CD4-positive, alpha-beta T cell treated with Interleukin-12 subunit alpha and Interleukin-12 subunit beta, for 1 hour (primary cell): ENCODE measurements around the gene ZMAT3.
A peak's percentile ranks its signal among the peaks of the same experiment; 100 is the strongest.
"Not testable (repeated sequence)": the region's sequence is repeated elsewhere in the genome, so short reads cannot be mapped to it uniquely, and the experiment has no call there.

Experiments
- DNase-seq: peaks from one replicate; pipeline ENCODE4 v3.0.0-alpha.2; 2020

Gene ZMAT3, protein sequence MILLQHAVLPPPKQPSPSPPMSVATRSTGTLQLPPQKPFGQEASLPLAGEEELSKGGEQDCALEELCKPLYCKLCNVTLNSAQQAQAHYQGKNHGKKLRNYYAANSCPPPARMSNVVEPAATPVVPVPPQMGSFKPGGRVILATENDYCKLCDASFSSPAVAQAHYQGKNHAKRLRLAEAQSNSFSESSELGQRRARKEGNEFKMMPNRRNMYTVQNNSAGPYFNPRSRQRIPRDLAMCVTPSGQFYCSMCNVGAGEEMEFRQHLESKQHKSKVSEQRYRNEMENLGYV

DNA sequence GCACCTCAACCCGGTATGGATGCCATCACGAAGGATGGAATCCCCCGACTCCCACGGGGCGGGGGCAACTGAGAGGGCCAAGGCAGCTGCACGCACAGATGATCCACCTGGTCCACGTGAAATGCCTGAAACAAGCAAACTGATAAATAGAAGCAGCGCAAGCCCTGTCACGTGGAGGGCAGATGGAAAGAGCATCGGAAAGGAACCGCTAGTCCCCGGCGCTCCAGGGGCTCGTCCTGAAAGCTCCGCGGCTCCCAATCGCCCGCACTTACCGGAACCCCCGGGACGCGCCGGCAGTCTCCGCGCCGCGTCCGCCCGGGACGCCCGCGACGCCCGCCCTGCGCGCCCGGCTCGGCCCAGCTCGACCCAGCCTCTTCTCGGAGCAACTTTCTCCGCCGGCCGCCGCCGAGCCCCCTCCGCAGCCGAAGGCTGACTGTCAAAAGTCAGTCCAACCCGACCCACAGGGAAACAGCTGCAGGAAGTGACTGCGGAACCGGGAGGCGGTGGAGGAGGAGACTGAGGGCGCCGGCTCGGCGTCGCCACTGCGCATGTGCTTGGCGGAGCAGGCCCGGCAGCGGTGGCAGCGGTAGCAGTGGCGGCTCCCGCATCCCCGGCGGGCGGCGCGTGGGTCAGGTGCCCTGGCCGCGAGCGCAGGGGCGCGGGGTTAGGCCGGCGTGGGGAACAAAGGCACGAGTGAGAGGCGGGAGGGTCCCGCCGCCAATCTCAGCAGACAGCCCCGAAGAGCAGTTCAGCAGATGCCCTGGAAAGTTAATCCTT is at the start of gene ZMAT3:
ZMAT3 (minus strand) TSS at position 487 of the 777 bp plus-strand sequence. CDS start 4,057 bp downstream, outside the sequence.
- DNase-seq: peak; percentile 87

DNA sequence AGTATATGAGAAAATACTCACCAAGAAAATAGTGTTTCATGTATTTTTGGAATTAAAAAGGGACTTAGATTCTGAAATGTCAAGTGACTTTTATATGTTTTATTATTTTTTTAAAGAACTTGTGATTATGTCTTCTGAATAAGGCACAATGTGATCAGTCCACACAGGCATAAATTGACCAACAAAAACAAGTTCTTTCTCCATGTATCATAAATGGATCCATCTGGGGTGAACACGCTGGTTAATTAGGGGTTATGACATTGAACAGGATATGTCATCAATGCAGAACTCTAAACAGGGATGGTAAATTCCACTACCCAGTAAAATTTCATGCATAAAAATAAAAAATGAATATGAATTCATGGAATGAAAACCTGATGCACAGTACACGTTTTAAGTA is 45.2 kb upstream of the ZMAT3 start:
- DNase-seq: no peak

DNA sequence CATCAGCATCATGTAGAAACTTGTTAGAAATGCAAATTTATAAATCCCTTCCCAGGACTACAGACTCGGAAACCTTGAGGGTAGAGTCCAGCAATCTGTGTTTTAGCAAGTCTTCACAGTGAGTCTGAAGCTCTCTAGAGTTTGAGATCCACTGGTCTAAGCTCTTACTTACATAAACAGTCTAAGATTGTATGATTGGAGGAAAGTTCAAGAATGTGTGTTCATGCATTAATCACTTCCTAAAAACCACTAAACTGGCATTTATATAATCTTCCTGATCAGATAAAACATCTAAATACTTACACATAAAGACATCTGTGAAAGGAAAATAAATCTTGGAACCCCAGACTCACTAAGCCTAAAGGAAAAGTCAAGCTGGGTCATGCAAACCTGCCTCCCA is 43.8 kb upstream of the ZMAT3 start:
- not testable (repeated sequence) for DNase-seq

DNA sequence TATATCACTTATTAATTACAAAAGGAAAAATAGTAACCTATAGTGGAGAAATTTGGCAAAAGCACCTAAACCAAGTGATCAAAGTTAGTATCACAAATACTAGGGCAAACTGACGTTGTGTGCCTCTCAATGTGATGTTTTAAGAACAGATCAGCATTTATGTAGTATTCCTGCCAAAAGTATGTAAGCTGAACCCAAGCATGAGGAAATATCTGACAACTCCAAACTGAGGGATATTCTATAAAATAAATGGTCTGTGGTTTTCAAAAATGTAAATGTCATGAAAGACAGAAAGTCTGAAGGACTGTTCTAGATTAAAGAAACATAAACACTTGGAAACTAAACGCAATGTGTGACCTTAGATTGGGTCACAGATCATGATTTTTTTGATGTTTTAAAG is 42.3 kb upstream of the ZMAT3 start:
- DNase-seq: no peak

DNA sequence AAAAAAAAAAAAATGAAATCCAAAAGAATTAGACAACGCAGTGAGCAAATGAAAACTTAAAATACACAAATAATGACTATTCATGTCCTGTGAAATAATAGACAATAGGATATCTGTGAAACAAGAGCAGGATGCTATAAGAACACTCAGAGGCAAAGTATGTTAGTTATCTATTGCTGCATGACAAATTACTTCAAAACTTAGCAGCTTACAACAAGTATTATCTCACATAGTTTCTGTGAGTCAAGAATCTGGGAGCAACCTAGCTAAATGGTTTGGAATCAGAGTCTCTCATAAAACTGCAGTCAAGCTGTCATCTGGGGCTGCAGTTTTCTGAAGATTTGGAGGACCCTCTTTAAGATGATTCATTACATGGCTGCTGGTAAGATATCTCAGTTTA is 36.5 kb upstream of the ZMAT3 start:
- DNase-seq: no peak

DNA sequence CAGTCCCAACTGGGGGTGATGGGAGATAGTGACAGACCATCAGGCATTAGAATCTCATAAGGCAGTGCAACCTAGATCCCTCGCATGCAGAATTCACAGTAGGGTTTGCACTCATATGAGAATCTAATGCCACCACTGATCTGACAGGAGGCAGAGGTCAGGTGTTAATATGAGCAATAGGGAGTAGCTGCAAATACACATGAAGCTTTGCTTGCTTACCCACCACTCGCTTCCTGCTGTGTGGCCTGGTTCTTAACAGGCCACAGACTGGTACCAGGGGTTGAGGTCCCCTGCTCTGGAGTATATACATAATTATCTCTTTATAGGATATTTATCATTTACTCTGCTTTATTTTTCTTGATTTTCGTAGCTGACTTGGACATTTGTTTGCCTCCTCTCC is 36.0 kb upstream of the ZMAT3 start:
- no peak for DNase-seq

DNA sequence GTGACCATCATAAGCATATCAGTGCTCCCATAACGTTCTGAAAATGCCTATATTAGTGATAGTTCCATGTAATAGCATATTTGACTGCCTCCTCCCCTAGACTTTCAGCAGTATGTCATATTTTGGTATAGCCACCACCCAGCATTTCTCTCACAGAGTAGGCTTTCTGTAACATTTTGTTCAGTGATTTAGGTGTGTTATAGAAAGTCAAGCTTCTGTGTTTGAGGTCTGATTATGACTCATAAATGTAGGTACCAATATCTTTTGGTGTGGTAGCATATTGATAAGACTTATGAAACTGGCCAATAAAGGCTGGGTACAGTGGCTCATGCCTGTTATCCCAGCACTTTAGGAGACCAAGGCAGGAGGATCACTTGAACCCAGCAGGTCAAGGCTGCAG is 34.3 kb upstream of the ZMAT3 start:
- DNase-seq: no peak

DNA sequence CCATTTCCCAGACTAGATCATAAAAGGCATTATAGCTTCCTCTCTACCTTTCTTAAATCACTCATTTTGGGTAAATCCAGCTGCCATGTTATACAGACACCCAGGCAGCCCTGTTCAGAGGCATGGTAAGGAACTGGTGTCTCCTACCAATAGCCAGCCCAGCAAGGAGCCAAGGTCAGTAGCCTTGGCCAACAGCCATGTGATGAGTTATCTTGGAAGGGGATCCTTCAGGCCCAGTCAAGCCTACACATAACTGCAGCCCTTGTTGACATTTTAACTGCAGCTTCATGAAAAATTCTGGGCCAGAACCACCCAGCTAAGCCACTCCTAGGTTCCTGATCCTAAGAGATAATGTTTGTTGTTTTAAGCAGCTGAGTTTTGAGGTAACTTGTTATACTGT is 29.0 kb upstream of the ZMAT3 start:
- DNase-seq: no peak

DNA sequence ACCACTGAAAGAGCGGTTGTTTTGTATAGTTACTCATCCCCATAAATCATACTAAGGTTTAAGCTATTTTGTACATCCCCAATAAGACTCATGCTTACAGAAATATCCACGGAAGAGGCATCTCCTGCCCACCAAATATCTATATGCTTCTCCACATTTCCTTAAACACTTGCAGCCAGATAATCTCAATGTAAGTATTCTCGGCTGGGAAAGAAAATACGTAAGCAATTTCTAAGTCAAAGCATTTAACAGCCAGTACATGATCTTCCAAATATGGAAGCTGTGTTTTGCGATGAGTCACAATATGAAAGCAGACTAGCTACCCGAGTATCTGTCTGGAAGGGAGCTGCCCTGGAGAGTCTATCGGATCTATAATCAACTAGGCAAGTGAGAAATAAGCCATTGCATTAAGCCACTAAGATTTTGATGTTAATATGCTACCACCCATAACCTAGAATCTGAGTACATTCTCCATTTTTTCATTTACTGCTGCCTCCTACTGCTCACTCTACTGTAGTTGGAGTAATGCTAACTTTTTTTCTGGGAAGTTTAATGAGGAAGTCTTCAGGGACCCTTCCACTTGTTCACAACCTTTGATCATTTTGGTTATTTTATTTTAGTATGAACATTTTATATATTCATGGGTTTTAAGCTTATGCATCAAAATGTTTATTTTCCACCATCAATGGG is 26.9 kb upstream of the ZMAT3 start:
- DNase-seq: no peak

DNA sequence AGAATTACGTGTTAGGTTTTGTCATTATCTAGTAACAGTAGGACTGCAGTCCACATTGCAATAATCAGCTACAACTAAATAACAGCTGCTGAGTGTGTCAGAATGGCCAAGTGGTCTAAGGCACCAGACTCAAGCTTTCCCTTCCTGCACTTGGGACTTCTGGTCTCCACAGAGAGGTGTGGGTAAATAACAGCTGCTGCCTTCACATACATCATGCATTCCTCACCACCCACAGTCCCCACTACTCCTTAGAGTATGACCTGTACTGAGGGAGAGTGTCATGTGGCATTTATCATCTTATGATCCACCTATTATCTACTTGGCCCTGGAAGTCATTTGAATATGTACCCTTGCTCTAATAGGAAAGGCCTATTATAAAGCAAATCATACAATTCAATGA is 22.2 kb upstream of the ZMAT3 start:
- DNase-seq: no peak

DNA sequence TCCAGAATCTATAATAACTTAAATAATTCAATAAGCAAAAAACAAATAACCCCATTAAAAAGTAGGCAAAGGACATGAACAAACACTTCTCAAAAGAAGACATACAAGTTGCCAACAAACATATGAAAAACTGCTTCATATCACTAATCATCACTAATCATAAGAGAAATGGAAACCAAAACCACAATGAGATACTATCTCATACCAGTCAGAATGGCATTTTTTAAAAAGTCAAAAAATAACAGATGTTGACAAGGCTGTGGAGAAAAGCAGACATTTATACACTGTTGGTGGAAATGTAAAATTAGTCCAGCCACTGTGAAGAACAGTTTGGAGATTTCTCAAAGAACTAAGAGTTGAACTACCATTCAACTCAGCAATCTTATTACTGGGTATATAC is 19.5 kb upstream of the ZMAT3 start:
- no peak for DNase-seq

DNA sequence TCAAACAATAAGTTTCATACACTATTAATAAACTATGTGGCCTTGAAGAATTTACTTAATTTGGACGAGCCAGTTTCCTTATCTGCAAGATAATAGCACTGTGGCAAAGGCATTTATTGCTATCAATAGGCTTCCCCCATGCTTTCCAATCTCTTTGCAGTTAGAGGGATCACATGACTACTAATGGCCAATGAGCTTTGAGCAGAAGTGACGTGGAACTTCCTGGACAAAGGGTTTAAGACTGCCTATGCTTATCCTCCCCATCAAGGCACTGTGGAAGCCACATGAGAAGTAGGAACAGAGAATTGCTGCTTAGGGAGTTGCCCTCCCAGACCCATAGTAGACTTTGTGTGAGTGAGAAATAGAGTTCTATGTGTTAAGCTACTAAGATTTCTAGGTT is 16.7 kb upstream of the ZMAT3 start:
- DNase-seq: no peak

DNA sequence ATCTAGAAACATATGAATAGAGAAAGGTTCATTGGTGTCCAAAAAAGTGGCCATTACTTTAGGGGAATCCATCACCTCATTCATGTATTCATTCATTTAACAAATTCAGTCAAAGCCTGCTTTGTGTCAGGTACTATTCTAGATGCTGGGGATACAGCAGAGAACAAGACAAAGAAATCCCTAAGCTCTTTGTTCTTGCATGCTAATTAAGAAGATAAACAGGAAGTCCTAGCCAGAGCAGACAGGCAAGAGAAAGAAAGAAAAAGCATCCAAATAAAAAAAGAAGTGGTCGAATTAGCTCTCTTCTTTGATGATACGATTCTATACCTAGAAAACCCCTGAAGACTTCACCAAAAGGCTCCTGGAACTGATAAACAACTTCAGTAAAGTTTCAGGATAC is 12.4 kb upstream of the ZMAT3 start:
- DNase-seq: no peak

DNA sequence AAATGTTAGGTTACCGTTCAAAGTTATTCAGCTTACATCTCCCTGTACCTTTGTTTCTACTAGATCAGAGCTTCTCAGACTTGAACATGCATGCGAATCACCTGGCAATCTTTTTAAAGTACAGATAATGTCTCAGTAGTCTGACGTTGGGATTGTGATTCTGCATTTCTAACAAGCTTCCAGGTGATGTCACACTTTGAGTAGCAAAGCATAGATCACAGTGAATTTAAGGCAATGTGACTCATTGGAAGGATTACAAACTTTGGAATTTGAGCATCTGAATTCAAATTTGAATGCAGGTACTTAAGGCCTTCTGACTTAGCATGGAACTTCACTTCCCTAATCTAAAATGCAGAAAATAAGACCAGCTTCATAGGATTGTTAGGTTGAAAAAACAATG is 10.8 kb upstream of the ZMAT3 start:
- DNase-seq: no peak

DNA sequence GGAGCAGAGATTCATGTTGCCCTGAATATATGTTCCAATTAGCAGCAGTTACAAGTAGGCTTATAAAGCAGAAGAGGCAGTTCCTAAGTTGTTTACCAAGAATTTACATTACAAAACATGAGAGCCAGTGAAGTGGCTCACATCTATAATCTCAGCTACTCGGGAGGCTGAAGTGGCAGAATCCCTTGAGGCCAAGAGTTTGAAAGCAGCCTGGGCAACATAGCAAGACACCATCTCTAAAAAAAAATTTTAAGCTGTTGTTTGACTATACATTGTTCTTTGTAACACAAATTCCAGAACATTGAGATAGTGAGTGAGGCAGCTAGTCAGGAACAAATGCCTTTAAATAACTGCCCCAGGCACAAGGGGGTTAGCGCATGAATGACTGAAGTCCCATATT is 10.3 kb upstream of the ZMAT3 start:
- DNase-seq: no peak

DNA sequence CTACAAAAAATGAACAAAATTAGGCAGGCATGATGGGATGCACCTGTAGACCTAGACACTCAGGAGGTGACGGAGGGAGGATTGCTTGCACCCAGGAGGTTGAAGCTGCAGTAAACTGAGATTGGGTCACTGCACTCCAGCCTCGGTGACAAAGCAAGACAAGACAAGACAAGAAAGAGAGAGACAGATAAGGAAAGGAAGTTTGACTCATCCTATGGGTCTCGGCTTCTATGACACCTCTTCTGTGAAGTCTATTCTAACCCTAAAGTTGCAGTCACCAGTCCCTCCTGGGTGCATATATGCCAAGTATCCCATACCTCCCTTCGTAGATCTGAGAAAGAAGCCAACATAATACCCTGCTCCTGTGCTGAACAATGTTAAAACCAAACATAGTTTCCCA is 7.9 kb upstream of the ZMAT3 start:
- no peak for DNase-seq

DNA sequence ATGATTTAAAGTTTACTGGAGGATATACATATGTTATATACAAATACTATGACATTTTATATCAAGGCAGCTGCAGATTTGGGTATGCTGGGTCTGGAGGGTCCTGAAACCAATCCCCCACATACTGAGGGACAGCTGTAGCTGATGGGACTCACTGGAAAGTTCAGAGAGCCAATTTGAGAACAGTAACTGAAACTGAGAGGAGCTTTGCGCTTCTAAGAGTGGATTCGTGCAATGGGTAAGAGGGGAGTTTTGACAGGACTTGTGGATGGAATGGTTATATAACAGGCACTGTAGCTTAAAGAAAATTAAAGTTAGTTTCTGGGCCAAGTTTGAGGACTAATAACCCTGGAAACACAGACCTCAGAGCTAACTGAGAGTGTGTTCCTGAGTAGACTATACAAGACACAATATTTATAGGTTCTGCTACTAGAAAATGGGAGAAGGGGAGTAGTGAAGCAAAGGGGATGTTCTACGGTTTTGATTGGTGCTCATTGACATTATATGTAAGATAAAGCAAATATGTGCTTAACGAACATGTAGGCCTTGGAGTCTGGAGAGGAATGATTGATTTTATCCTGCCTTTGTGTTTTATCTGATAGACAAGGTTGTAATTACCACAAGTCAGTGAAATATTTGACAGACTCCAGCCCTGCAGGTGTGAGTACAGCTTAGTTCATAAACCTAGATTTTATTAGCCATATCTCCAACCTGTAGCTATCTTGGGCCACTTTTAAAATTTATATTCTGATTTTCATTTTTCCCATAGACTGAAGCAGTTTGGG is 4.8 kb upstream of the ZMAT3 start:
- no peak for DNase-seq

DNA sequence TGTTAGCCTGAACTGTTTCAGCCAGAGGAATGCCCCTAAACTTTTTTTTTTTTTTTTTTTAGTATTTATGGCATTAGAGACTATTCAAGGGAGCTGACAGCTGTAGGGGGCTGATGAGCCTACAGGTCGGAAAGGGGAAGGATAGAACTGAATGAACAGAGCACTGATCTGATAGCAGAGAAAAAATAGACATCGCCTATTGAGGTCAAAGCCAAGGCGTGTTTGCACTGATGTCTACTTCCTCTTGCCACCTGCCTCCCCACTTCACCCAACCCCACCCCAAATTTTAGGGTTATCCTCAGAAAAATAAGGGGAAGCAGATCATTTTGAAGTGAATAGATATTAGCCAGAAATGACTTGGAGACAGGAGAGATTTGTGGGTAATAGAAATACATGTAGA is 3.0 kb upstream of the ZMAT3 start:
- peak; percentile 18 for DNase-seq

DNA sequence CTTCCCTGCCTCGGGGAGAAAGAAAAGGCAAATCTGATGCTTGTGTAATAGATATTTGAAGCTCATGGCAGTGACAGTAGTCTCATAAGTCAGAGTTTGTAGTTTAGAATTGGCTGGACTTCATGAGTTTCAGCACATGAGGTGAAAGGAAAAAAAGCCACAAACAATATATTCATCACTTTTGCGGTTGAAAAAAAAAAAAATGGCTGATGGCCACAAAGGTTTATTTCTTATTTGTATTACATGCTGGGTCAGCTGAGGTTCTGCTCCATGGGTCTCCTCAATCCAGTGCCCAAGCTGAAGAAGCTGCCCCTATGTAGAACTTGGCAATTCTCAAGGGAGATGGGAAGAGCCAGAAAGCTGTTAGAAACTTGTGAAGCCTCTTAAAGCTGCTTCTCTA is 2.2 kb upstream of the ZMAT3 start:
- DNase-seq: no peak

DNA sequence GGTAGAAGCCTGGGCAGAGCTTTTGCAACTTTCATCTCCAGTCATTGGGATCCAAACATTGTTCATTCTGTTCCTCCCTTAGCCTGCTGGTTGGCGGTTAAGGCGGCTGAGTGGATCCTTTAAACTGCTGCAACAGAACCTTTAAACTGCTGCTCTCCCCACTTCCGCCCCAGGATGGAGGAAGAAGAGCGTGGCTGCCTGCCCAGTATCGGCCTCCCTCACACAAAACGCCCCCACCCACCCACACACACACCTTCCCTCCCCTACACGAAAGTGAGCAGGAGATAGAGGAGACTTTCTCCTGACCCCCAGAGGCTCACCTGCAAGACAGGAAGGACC is 460 bp upstream of the ZMAT3 start:
- DNase-seq: peak; percentile 55

DNA sequence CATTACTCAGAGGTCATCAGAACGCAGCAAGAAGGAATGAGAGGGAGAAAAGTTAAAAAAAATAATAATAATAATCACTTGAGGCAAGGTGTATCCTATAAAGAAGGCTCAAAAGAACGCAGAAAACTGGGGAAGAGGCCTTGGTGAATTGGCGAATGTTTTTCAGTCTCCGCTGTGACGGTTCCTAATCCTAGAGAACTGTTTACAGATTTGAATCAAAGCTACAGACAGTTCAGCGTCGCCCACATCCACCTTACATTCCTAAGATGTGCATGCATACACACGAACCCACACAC is 634 bp downstream of the ZMAT3 start:
- DNase-seq: no peak

DNA sequence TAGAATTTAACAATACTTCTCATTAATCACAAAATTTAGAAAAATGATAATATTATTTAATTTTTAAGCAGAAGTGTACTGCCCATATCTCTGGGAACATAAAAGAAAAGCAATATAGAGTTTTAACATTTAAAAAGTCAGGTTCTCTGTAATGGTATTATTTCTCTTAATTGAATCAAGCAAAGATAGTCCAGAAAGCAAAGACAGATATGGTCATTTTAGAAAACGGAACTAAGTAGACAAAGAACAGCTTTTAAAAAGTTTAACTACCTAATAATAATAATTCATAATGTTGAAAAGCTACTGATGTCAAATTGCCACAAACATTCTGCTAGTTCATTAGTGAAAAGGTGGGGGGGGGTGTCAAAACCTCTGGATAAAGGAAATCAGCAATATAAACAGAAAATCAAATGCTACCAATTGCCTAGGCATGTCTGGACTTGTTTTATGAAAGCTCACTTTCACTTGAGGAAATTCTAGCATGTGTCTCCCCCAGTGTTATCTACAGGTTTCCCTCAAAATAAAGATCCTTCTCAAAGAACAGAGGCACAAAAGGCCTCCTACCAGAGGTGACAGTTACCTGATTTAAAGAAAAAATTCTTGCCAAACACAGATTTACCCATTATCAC is 1.7 kb downstream of the ZMAT3 start:
- no peak for DNase-seq
